Tibial nerve (tissue), 4 donors: ENCODE data around the gene ENOX1. TPM values are rescaled to one million over a fixed set of nuclear protein-coding genes. Genes with fewer than 3 reads are reported as not detected.

Source experiments
- DNase-seq, 2 donors: peaks; one replicate each; pipeline ENCODE4 v3.0.0-alpha.2; 2019; ENCODE audit warnings: low spot score in 2 of 2
- H3K27ac ChIP-seq, 4 donors: fragments of 200-600 bp; sonication (generic) in 3 of 4; one replicate each; pipeline ENCODE4 v1.5.1; 2017 to 2019; ENCODE audit warnings: mild to moderate bottlenecking in 1 of 4
- H3K27me3 ChIP-seq, 2 donors: fragments of 200-600 bp; sonication (generic) in 1 of 2; one replicate each; pipeline versions ENCODE4 v1.5.1 to v1.6.0; 2017 to 2019
- H3K36me3 ChIP-seq, 3 donors: fragments of 200-600 bp; sonication (generic); one replicate each; pipeline ENCODE4 v1.5.1; 2018 to 2019
- H3K4me1 ChIP-seq, 4 donors: fragments of 200-600 bp; sonication (generic) in 3 of 4; one replicate each; pipeline ENCODE4 v1.5.1; 2017 to 2019
- H3K4me3 ChIP-seq, 4 donors: fragments of 200-600 bp; sonication (generic) in 3 of 4; one replicate each; pipeline ENCODE4 v1.5.1; 2017 to 2019; ENCODE audit warnings: mild to moderate bottlenecking in 1 of 4, moderate library complexity in 1 of 4
- H3K9me3 ChIP-seq, 4 donors: fragments of 200-600 bp; sonication (generic) in 3 of 4; one replicate each; pipeline ENCODE4 v1.5.1; 2017 to 2019
- CTCF ChIP-seq, 5 experiments: fragments of 200-600 bp in 3 of 5; fragments of 450-650 bp in 2 of 5; sonication (generic) in 3 of 5; IDR thresholded peaks; one replicate each; pipeline ENCODE4 v1.5.1; 2016 to 2019; ENCODE audit warnings: antibody characterized with exemption in 5 of 5, mild to moderate bottlenecking in 3 of 5, moderate library complexity in 2 of 5
- EP300 ChIP-seq, 2 donors: sonication (generic); formaldehyde crosslinking; IDR thresholded peaks; one replicate each; pipeline ENCODE4 v1.6.1; 2017; ENCODE audit warnings: antibody characterized with exemption in 2 of 2, mild to moderate bottlenecking in 1 of 2
- POLR2A ChIP-seq, 2 donors: fragments of 450-650 bp; IDR thresholded peaks; one replicate each; pipeline ENCODE4 v1.6.1; 2017; ENCODE audit warnings: antibody characterized with exemption in 2 of 2, mild to moderate bottlenecking in 2 of 2, moderate library complexity in 2 of 2
- whole genome bisulfite sequencing, 2 donors: methylation state at CpG; one replicate each; pipeline ENCODE4 v1.1.5; 2018; 5-methylcytosine and 5-hydroxymethylcytosine counted together
- total RNA-seq, 4 donors: library from RNA; depleted of rRNA; stranded (reverse); fragments of >200 nt; gene quantifications; one replicate each; pipeline ENCODE4 v1.1.0, GENCODE V29; 2016

The ENOX1 gene
- total RNA-seq, 4 donors from 2014 or later = 2.6 to 8.2 (median 4.6) TPM

- TF ChIP-seq POLR2A (IDR thresholded peaks at IDR 0.05) (no peak), EP300 (IDR thresholded peaks at IDR 0.05) (no peak), CTCF (IDR thresholded peaks at IDR 0.05) (no peak)
- H3K27me3 ChIP-seq = no peaks in the 10 kb centered on the region
- no peak overlapping the region for H3K27ac ChIP-seq
- no peak overlapping the region for H3K4me3 ChIP-seq
- WGBS, 2 donors = 92 to 97% methylated on average over 1 of the region's 1 CpG
- peaks cover 0 to 5% (median 1%) of the 10 kb centered on the region in 4 donors for H3K4me1 ChIP-seq
- no peaks in the 10 kb centered on the region for H3K36me3 ChIP-seq
- DNase-seq = no peak
- no peaks in the 10 kb centered on the region for H3K9me3 ChIP-seq
Measured at GRCh38 chr13:43694146-43694664, 92.6 kb downstream of the ENOX1 start.

GRCh38 chr13:43693639-43694038, 93.1 kb downstream of the ENOX1 start:
- H3K36me3 ChIP-seq = no peaks in the 10 kb centered on the region
- no peak overlapping the region for H3K27ac ChIP-seq
- DNase-seq = no peak
- no peaks in the 10 kb centered on the region for H3K9me3 ChIP-seq
- H3K27me3 ChIP-seq = no peaks in the 10 kb centered on the region
- peaks cover 0 to under 1% (median 0%) of the 10 kb centered on the region in 4 donors for H3K4me1 ChIP-seq
- 55 to 73% methylated on average over 2 of the region's 2 CpGs for WGBS, 2 donors
- H3K4me3 ChIP-seq = no peak overlapping the region
- no peak for TF ChIP-seq EP300 (IDR thresholded peaks at IDR 0.05)
- no peak for TF ChIP-seq CTCF (IDR thresholded peaks at IDR 0.05)
- TF ChIP-seq POLR2A (IDR thresholded peaks at IDR 0.05) = no peak

DNA sequence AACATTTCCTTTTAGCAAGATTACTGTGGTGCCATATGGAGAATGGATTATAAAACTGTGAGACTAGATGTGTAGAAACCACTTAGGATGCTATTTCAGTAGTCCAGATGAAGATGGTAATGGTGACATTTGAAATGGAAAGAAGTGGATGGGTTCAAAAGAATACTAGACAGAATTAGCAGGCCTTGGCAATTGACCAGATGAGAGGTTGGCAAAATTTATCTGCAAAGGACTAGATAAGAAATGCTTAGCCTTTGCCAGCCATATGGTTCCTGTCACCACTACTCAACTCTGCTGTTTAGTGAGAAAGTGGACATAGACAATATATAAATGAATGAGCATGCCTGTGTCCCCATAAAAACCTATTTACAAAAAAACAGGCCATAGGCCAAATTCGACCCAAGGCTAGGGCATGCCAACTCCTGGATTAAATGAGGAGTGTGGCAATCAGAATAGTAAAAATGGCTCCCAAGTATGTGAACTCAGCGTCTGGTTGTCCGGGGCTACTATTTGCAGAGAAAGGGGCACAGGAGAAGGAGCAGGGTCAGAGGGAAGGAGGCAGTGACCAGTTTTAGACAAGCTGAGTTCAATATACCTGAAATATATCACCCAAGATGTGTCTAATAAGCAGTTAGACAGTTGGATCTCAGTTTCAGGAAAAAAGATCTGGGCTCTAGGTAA, 98.4 kb downstream of the ENOX1 start:
- DNase-seq = no peak
- Histone ChIP-seq H3K36me3 (no peaks in the 10 kb centered on the region), H3K4me3 (no peak overlapping the region), H3K27me3 (no peaks in the 10 kb centered on the region), H3K9me3 (no peaks in the 10 kb centered on the region), H3K4me1 (peaks cover 0 to 7% (median 0%) of the 10 kb centered on the region in 4 donors), H3K27ac (no peak overlapping the region)
- WGBS, 2 donors = 93 to 96% methylated on average over 3 of the region's 3 CpGs
- TF ChIP-seq EP300 (IDR thresholded peaks at IDR 0.05) = no peak
- no peak for TF ChIP-seq CTCF (IDR thresholded peaks at IDR 0.05)
- no peak for TF ChIP-seq POLR2A (IDR thresholded peaks at IDR 0.05)

DNA sequence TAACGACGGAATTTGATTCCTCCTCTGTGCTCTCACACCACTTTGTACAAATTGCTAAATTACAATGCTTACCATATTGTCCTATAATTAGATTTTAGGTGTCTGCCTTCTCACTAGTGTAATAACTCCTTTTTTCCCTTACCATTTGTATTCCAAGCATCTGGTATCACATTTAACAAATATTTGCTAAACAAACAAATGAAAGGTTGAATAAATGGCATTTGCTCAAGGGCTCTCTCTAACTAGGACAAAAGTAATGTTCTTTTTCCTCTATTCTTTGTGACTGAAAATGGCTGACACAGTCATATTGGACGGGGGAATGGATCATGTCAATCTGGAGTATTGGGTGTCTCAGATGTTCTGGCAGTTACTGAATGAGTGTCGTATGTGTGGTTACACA, 99.7 kb downstream of the ENOX1 start:
- Histone ChIP-seq H3K36me3 (no peaks in the 10 kb centered on the region), H3K27ac (no peak overlapping the region), H3K4me1 (peaks cover 0 to 7% (median 0%) of the 10 kb centered on the region in 4 donors), H3K27me3 (no peaks in the 10 kb centered on the region), H3K4me3 (no peak overlapping the region), H3K9me3 (no peaks in the 10 kb centered on the region)
- 86 to 93% methylated on average over 4 of the region's 4 CpGs for WGBS, 2 donors
- TF ChIP-seq EP300 (IDR thresholded peaks at IDR 0.05) (no peak), POLR2A (IDR thresholded peaks at IDR 0.05) (no peak), CTCF (IDR thresholded peaks at IDR 0.05) (no peak)
- no peak for DNase-seq

DNA sequence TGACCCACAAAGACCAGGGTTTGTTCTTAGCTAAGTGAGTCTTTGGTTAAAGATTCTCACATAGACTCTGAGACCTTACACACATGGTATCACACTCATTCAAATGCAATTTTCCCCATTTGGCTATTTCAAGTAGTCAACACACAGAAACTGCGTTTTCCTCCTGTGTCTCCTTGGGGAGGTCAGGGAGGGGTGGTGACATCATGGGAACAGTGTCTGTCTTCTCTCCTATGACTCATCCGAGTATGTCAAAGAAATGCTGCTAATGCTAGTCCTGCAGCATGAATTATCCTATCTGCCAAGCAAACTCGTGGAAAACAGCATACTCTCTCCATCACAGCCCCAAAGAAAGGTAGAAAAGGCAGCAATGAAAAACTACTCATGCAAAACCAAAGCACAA, 100.2 kb downstream of the ENOX1 start:
- WGBS, 2 donors = 36 to 37% methylated on average over 3 of the region's 3 CpGs
- no peak overlapping the region for H3K4me3 ChIP-seq
- H3K9me3 ChIP-seq = no peaks in the 10 kb centered on the region
- no peaks in the 10 kb centered on the region for H3K27me3 ChIP-seq
- peaks cover 0 to 7% (median 0%) of the 10 kb centered on the region in 4 donors for H3K4me1 ChIP-seq
- TF ChIP-seq POLR2A (IDR thresholded peaks at IDR 0.05) = no peak
- TF ChIP-seq EP300 (IDR thresholded peaks at IDR 0.05) = no peak
- TF ChIP-seq CTCF (IDR thresholded peaks at IDR 0.05) = no peak
- no peaks in the 10 kb centered on the region for H3K36me3 ChIP-seq
- H3K27ac ChIP-seq = no peak overlapping the region
- no peak for DNase-seq
